Measurements from ENCODE around the gene P2RY11. TPM values are rescaled to one million over a fixed set of nuclear protein-coding genes. Genes with fewer than 3 reads are reported as not detected.

The P2RY11 gene
- total RNA-seq, 4 donors from 2014 or later = 2.4 to 16.8 (median 5.7) TPM; not detected in 1

- TF ChIP-seq CTCF (IDR thresholded peaks at IDR 0.05; ENCODE audit: low read depth) = no peak
Observed at GRCh38 chr19:10136936-10137335, 25.4 kb downstream of the P2RY11 start.

GRCh38 chr19:10137751-10138682, 26.5 kb downstream of the P2RY11 start:
- no peak for TF ChIP-seq CTCF (IDR thresholded peaks at IDR 0.05; ENCODE audit: low read depth)

GRCh38 chr19:10138879-10139795, 27.6 kb downstream of the P2RY11 start:
- TF ChIP-seq CTCF (IDR thresholded peaks at IDR 0.05; ENCODE audit: low read depth) = no peak

GRCh38 chr19:10139952-10140351, 28.5 kb downstream of the P2RY11 start:
- no peak for TF ChIP-seq CTCF (IDR thresholded peaks at IDR 0.05; ENCODE audit: low read depth)

GRCh38 chr19:10141479-10141878, 30.0 kb downstream of the P2RY11 start:
- no peak for TF ChIP-seq CTCF (IDR thresholded peaks at IDR 0.05; ENCODE audit: low read depth)

- TF ChIP-seq CTCF (IDR thresholded peaks at IDR 0.05; ENCODE audit: low read depth) = no peak
Observed at GRCh38 chr19:10141973-10142372, 30.5 kb downstream of the P2RY11 start.
